VCaP (cell line): Measurements from ENCODE around the gene COQ3.

Source experiments
- H3K27ac ChIP-seq: fragments of 450-650 bp; 2 replicates; pipeline ENCODE4 v1.5.1; 2017
- CTCF ChIP-seq: fragments of 450-650 bp; conservative IDR thresholded peaks from 2 replicates; pipeline ENCODE4 v1.5.1; 2017; ENCODE audit warnings: mild to moderate bottlenecking, moderate library complexity

COQ3 gene

GRCh38 chr6:99384507-99384906 is 9.5 kb downstream of the COQ3 start:
- no peak overlapping the region for H3K27ac ChIP-seq
- no peak for TF ChIP-seq CTCF

- TF ChIP-seq CTCF: no peak
- no peak overlapping the region for H3K27ac ChIP-seq
These were observed 15.4 kb downstream of the COQ3 start for GRCh38 chr6:99378636-99379035.

GRCh38 chr6:99369533-99369932 is 24.5 kb downstream of the COQ3 start:
- H3K27ac ChIP-seq: no peak overlapping the region
- TF ChIP-seq CTCF: no peak

GRCh38 chr6:99366852-99367251 is 27.1 kb downstream of the COQ3 start:
- TF ChIP-seq CTCF: no peak
- no peak overlapping the region for H3K27ac ChIP-seq

- no peak overlapping the region for H3K27ac ChIP-seq
- no peak for TF ChIP-seq CTCF
These were observed 30.0 kb downstream of the COQ3 start for GRCh38 chr6:99364026-99364425.

GRCh38 chr6:99362678-99363268 is 31.2 kb downstream of the COQ3 start:
- no peak overlapping the region for H3K27ac ChIP-seq
- TF ChIP-seq CTCF: no peak

GRCh38 chr6:99359800-99360199 is 34.2 kb downstream of the COQ3 start:
- TF ChIP-seq CTCF: no peak
- no peak overlapping the region for H3K27ac ChIP-seq
